Measurements from ENCODE around the gene DMRT2.

Gene DMRT2

DNA sequence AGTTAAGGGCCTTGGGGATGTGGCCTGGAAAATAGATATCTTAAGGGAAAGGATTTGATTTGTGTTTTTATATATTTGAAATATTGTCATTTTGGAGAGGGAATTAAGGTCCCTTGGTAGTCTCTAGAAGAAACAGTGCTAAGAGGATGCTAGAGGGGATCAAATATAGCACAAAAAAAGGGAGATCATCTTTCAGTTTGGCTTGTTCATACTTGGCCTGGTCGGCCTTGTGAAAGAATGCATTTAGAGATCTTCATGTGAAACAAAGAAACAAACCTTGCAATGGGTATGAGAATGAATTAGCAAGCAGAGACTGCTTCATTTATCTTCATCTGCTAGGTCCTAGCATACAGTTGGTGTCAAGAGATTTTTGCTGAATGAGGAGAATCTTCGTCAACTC lies 15.0 kb downstream of the DMRT2 start:
- DNase-seq (ENCODE audit: low read depth, low spot score) = no peak
- H3K9me3 ChIP-seq (ENCODE audit: low read depth, low read length) = no peaks in the 10 kb centered on the region
- H3K36me3 ChIP-seq (ENCODE audit: insufficient read depth, low read length) = no peaks in the 10 kb centered on the region
- no peak overlapping the region for H3K4me3 ChIP-seq
- no peak overlapping the region for H3K9ac ChIP-seq (ENCODE audit: insufficient read length)
- H3K27ac ChIP-seq = no peak overlapping the region
- no peak for TF ChIP-seq EZH2 (IDR thresholded peaks at IDR 0.05)
- no peak for TF ChIP-seq FOXP2 (optimal IDR thresholded peaks at IDR 0.05; ENCODE audit: control extremely low read depth, extremely low read length, insufficient read depth)
- no peak for TF ChIP-seq POLR2AphosphoS5 (IDR thresholded peaks at IDR 0.05; ENCODE audit: borderline replicate concordance, low read depth, low read length)

DNA sequence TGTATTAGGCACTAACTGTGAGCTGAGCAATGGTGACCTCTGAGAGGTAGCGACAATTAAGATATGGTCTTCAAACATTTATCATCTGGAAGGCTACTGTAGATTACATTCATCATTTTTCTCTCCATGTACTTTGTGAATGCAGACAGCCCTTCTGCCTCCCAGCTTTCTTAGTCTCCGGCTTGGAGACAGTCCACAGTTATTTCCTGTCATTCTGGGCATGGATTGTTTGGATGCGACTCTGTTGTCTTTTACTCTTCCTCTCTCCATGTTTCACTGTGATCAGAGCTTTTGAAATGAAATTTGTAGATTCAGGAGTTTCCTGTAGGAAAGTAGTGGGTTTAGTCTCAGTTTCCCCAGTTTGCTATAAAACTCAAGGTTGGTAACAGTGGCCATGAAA lies 20.5 kb downstream of the DMRT2 start:
- no peak for DNase-seq (ENCODE audit: low read depth, low spot score)
- Histone ChIP-seq H3K4me3 (no peak overlapping the region), H3K9ac (ENCODE audit: insufficient read length) (no peak overlapping the region), H3K36me3 (ENCODE audit: insufficient read depth, low read length) (no peaks in the 10 kb centered on the region), H3K27ac (no peak overlapping the region), H3K9me3 (ENCODE audit: low read depth, low read length) (no peaks in the 10 kb centered on the region)
- TF ChIP-seq EZH2 (IDR thresholded peaks at IDR 0.05) (no peak), FOXP2 (optimal IDR thresholded peaks at IDR 0.05; ENCODE audit: control extremely low read depth, extremely low read length, insufficient read depth) (no peak), POLR2AphosphoS5 (IDR thresholded peaks at IDR 0.05; ENCODE audit: borderline replicate concordance, low read depth, low read length) (no peak)

- Histone ChIP-seq H3K27ac (no peak overlapping the region), H3K9ac (ENCODE audit: insufficient read length) (no peak overlapping the region), H3K9me3 (ENCODE audit: low read depth, low read length) (no peaks in the 10 kb centered on the region), H3K4me3 (no peak overlapping the region), H3K36me3 (ENCODE audit: insufficient read depth, low read length) (no peaks in the 10 kb centered on the region)
- no peak for DNase-seq (ENCODE audit: low read depth, low spot score)
- TF ChIP-seq FOXP2 (optimal IDR thresholded peaks at IDR 0.05; ENCODE audit: control extremely low read depth, extremely low read length, insufficient read depth) (no peak), POLR2AphosphoS5 (IDR thresholded peaks at IDR 0.05; ENCODE audit: borderline replicate concordance, low read depth, low read length) (no peak), EZH2 (IDR thresholded peaks at IDR 0.05) (no peak)
These were observed 21.6 kb downstream of the DMRT2 start for GRCh38 chr9:1071730-1072129.

- Histone ChIP-seq H3K4me3 (no peak overlapping the region), H3K27ac (no peak overlapping the region), H3K9me3 (ENCODE audit: low read depth, low read length) (no peaks in the 10 kb centered on the region), H3K36me3 (ENCODE audit: insufficient read depth, low read length) (no peaks in the 10 kb centered on the region), H3K9ac (ENCODE audit: insufficient read length) (no peak overlapping the region)
- no peak for DNase-seq (ENCODE audit: low read depth, low spot score)
- TF ChIP-seq EZH2 (IDR thresholded peaks at IDR 0.05) (no peak), POLR2AphosphoS5 (IDR thresholded peaks at IDR 0.05; ENCODE audit: borderline replicate concordance, low read depth, low read length) (no peak), FOXP2 (optimal IDR thresholded peaks at IDR 0.05; ENCODE audit: control extremely low read depth, extremely low read length, insufficient read depth) (no peak)
These were observed 23.3 kb downstream of the DMRT2 start for GRCh38 chr9:1073497-1073896.

DNA sequence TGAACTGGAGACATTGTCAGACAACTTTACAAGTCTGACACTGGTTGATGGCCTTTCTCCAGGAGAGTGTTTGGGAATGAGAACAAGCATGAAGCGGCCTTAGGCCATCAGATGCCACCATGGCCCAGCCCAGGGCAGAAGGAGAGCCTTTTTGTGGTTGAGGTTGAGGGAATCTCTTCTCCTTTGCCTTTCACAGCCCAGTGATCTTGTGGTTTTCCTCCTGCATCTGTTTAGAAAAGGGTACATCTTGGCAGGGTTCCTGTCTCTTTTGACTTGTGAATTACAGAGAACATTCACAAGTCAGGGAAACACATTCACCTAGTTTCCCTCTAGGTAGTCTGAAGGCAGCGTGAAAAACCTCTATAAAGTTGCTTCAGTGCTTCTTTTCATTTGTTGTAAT lies 27.5 kb downstream of the DMRT2 start:
- Histone ChIP-seq H3K36me3 (ENCODE audit: insufficient read depth, low read length) (no peaks in the 10 kb centered on the region), H3K27ac (no peak overlapping the region), H3K4me3 (no peak overlapping the region), H3K9me3 (ENCODE audit: low read depth, low read length) (no peaks in the 10 kb centered on the region), H3K9ac (ENCODE audit: insufficient read length) (no peak overlapping the region)
- DNase-seq (ENCODE audit: low read depth, low spot score) = no peak
- TF ChIP-seq POLR2AphosphoS5 (IDR thresholded peaks at IDR 0.05; ENCODE audit: borderline replicate concordance, low read depth, low read length) (no peak), EZH2 (IDR thresholded peaks at IDR 0.05) (no peak), FOXP2 (optimal IDR thresholded peaks at IDR 0.05; ENCODE audit: control extremely low read depth, extremely low read length, insufficient read depth) (no peak)

DNA sequence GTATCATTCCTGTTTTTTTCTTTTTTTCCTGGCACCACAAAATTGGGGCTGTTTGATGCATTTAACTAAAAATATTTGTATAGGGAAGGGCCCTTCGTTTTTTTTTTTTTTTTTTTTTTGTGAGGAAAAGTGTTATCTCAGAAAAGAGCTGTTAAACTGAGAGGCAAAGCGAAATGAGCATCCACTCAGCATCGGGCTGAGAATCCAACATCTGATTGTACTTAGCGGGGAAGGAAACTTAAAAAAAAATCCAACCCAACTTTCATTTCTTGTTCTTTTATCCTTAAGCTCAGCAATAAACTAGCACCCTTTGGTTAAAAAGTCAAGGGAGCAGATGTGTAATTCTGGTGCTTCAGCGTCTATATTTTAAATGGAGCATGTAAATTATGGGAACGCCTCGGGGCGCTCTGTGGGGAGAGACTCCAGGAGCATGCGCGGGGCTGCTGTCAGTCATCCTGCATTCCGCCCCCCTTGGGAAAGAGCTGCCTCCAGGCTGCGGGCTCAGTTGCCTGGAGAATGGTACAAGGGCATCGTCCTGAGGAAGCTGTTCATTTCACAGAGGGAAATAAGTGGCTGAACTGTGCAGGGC lies 33.3 kb downstream of the DMRT2 start:
- 0 out of 2 replicates have a peak overlapping the region, but pooled peaks have one; percentile 26 for H3K4me3 ChIP-seq
- H3K9me3 ChIP-seq (ENCODE audit: low read depth, low read length) = no peaks in the 10 kb centered on the region
- no peak overlapping the region for H3K27ac ChIP-seq
- H3K36me3 ChIP-seq (ENCODE audit: insufficient read depth, low read length) = no peaks in the 10 kb centered on the region
- no peak overlapping the region for H3K9ac ChIP-seq (ENCODE audit: insufficient read length)
- no peak for TF ChIP-seq FOXP2 (optimal IDR thresholded peaks at IDR 0.05; ENCODE audit: control extremely low read depth, extremely low read length, insufficient read depth)
- TF ChIP-seq EZH2 (IDR thresholded peaks at IDR 0.05) = no peak
- peak; percentile 48; the same call in 1 of the 2 replicates for TF ChIP-seq POLR2AphosphoS5 (IDR thresholded peaks at IDR 0.05; ENCODE audit: borderline replicate concordance, low read depth, low read length)
- DNase-seq (ENCODE audit: low read depth, low spot score) = peak; percentile 90

DNA sequence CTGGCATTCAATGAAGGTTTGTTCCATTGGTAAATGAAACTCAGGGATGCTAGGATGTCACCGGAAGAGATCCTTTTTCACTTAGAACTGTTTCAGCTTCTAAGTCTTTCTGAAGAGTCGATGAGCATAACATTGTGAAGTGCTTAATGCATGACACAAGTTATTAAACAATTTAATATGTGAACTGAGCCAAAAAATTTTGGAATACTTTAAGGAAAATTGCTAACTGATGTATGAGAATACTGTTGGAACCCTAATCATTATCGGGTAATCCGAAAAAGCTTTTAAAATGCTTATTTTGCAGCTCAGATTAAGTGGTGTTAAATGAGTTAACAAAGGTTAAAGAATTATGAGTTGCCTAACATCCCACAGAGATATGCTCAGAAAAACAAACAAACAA lies 34.9 kb downstream of the DMRT2 start:
- H3K27ac ChIP-seq = no peak overlapping the region
- H3K9me3 ChIP-seq (ENCODE audit: low read depth, low read length) = no peaks in the 10 kb centered on the region
- no peak overlapping the region for H3K4me3 ChIP-seq
- DNase-seq (ENCODE audit: low read depth, low spot score) = no peak
- no peaks in the 10 kb centered on the region for H3K36me3 ChIP-seq (ENCODE audit: insufficient read depth, low read length)
- no peak for TF ChIP-seq POLR2AphosphoS5 (IDR thresholded peaks at IDR 0.05; ENCODE audit: borderline replicate concordance, low read depth, low read length)
- no peak for TF ChIP-seq FOXP2 (optimal IDR thresholded peaks at IDR 0.05; ENCODE audit: control extremely low read depth, extremely low read length, insufficient read depth)
- no peak for TF ChIP-seq EZH2 (IDR thresholded peaks at IDR 0.05)
- H3K9ac ChIP-seq (ENCODE audit: insufficient read length) = no peak overlapping the region

DNA sequence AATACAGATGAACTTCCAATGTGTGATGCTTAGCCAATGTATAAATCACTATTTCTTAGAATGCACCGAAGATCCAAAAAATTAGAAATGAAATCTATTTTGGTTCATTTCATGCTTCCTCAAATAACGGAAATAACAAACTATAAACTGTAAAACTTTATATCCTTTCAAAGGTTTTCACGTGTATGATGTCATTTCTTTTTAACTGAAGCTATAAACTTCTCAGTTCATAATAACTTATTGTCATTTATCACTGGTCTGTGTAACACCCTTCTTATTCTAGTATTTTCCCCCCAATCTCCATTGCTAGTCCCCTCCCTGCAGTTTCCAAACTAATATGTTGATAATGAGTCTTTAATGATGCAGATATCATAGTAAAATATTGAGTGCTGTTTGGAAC lies 36.4 kb downstream of the DMRT2 start:
- no peak for TF ChIP-seq FOXP2 (optimal IDR thresholded peaks at IDR 0.05; ENCODE audit: control extremely low read depth, extremely low read length, insufficient read depth)
- no peak for TF ChIP-seq POLR2AphosphoS5 (IDR thresholded peaks at IDR 0.05; ENCODE audit: borderline replicate concordance, low read depth, low read length)
- TF ChIP-seq EZH2 (IDR thresholded peaks at IDR 0.05) = no peak
- no peak overlapping the region for H3K27ac ChIP-seq
- DNase-seq (ENCODE audit: low read depth, low spot score) = no peak

More for the DNA sequence above, 36.4 kb downstream of the DMRT2 start:
- H3K36me3 ChIP-seq (ENCODE audit: insufficient read depth, low read length) = no peaks in the 10 kb centered on the region
- no peaks in the 10 kb centered on the region for H3K9me3 ChIP-seq (ENCODE audit: low read depth, low read length)
- H3K4me3 ChIP-seq = no peak overlapping the region
- no peak overlapping the region for H3K9ac ChIP-seq (ENCODE audit: insufficient read length)

Data from SK-N-MC (cell line).